GM19238 (cell line): ENCODE data around the gene LBX2.

ENCODE experiments used
- DNase-seq: peaks from one replicate; pipeline ENCODE4 v3.0.0; 2011; ENCODE audit warnings: low spot score; ENCODE audit not compliant: insufficient read length

The LBX2 gene

GRCh38 chr2:74505448-74506246 is 6.2 kb upstream of the LBX2 start:
- no peak for DNase-seq

- DNase-seq = no peak
These were observed 5.2 kb upstream of the LBX2 start for GRCh38 chr2:74504591-74504990.

GRCh38 chr2:74503506-74504475 is 4.4 kb upstream of the LBX2 start:
- DNase-seq = no peak

- no peak for DNase-seq
These were observed 3.5 kb upstream of the LBX2 start for GRCh38 chr2:74502720-74503505.

- no peak for DNase-seq
These were observed 2.8 kb upstream of the LBX2 start for GRCh38 chr2:74502147-74502719.

GRCh38 chr2:74501335-74502071 is 2.1 kb upstream of the LBX2 start:
- DNase-seq = no peak

DNA sequence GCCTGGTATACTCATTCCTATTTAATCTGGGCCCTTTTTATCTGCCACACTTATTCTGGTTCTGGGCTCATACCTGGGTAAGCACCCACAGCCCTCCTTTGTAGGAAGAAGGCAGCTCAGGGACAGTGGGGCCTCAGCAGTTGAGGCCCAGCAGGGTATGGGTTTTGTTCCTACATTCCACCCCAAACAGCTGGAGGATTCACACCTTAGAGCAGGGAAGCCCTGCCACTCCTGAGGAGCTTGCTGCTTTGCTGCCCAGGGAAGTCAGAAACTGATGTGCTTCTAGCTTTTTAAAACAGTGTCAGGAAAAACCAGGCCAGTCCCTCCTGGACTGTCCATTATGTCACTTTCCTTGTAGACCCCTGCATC is 1.2 kb upstream of the LBX2 start:
- DNase-seq = no peak

GRCh38 chr2:74499940-74500577 is 656 bp upstream of the LBX2 start:
- DNase-seq = no peak

DNA sequence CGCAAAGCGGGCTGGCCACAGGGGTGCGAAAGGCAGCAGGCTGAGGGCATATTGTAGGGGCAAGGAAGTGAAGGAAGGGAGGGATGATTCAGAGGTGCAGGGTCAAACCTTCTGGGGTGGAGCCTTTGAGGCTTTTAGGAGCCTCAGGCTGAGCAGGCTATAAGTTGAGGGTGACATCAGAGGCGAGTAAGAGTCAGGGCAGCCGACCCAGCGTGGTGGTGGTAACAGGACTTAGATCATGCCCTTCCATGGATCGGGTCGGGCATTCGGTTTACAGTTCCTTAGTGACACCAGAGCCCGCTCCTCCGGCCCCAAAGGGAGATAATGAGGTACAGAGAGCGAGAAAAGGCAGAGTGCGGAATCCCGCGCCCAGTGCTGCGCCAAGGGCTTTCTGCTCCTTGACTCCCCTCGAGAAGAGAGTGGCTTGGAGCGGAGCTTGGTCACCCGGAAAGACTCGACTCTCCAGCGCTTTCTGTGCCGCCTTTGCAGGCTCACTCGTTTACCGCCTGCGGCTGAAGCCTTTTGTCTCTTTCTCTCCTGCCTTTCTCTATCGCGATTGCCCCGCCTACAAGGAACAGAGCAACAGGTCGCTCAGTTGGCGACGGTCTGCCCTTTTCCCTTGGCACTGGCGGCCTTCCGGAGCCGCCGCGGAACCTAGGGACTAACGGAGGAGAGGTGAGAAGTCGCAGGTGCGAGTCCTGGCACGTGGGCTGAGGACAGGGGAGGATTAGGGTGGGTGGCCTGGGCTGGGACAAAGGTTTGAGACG is 720 bp downstream of the LBX2 start:
- no peak for DNase-seq

GRCh38 chr2:74497777-74498499 is 1.5 kb downstream of the LBX2 start:
- DNase-seq = no peak

DNA sequence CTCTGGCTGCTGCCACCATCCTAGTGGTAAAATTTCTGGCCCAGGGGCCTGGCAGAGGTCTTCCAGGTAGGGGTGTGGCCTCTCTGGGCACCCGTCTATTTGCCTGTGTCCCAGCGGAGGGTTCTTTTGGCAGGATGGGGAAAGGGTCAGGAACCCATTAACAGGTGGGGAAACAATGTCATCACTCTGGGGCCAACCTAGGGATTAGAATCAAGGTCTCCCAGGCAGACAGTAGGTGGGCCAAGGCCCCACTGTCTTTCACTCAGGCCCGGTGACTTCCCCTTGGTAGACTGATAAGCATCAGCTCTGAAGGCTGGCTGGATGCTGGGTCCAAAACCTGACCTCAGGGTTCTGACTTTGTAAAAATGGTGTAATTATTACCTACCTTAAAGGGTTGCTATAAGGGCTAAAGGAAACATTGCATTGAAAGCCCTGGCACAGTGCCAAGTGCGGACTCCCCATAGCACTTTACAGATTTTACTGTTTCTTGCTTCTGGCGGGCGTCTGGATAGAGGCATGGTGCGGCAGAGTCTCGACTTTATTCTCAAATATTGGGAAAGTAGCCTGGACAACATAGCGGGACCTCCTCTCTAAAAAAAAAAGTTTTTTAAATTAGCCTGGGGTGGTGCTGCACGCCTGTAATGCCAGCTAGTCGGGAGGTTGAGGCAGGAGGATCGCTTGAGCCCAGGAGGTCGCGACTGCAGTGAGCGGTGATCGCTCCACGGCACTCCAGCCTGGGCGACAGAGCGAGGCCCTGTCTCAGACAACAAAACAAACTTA is 2.2 kb downstream of the LBX2 start:
- no peak for DNase-seq

- no peak for DNase-seq
These were observed 4.0 kb downstream of the LBX2 start for GRCh38 chr2:74495440-74495839.

- DNase-seq = no peak
These were observed 5.9 kb downstream of the LBX2 start for GRCh38 chr2:74493546-74493945.

GRCh38 chr2:74491648-74492544 is 7.5 kb downstream of the LBX2 start:
- DNase-seq = no peak

DNA sequence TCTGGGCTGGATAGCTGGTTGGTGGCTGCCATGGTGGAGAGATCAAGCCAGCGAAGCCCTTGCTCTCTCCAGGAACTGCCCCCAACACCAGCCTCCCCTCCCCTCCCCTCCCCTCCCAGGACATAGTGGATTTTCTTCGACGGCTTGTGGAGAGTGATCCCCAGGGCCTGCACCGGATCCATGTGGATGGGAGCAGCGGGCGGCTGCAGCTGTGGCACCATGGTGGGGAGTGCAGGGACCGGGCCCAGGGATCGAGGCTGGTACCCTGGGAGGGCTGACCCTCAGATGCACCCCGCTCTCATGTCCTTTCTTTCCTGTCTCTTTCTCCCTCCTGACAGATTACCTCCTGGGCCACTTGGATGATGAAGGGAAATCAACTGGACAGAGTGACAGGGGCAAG is 9.5 kb downstream of the LBX2 start:
- no peak for DNase-seq

GRCh38 chr2:74488643-74489481 is 10.5 kb downstream of the LBX2 start:
- DNase-seq = no peak
